Non-pigmented ciliary epithelial cell (primary cell): Measurements from ENCODE around the gene MARCHF4.

ENCODE experiments used
- DNase-seq: peaks from one replicate; pipeline ENCODE4 v3.0.0-alpha.2; 2010; ENCODE audit warnings: low read depth

Gene MARCHF4

GRCh38 chr2:216371721-216372702 is at the start of gene MARCHF4:
MARCHF4 (minus strand) TSS chr2:216372483; CDS start chr2:216370260, 2,223 bp downstream.
- DNase-seq: peak; percentile 52

- no peak for DNase-seq
Measured at GRCh38 chr2:216420367-216421101, 48.3 kb upstream of the MARCHF4 start.

GRCh38 chr2:216418981-216419380 is 46.7 kb upstream of the MARCHF4 start:
- DNase-seq: no peak

- DNase-seq: no peak
Measured at GRCh38 chr2:216416571-216417307, 44.5 kb upstream of the MARCHF4 start.

- no peak for DNase-seq
Measured at GRCh38 chr2:216415541-216415940, 43.3 kb upstream of the MARCHF4 start.

- DNase-seq: no peak
Measured at GRCh38 chr2:216414772-216415319, 42.6 kb upstream of the MARCHF4 start.

GRCh38 chr2:216413882-216414281 is 41.6 kb upstream of the MARCHF4 start:
- DNase-seq: no peak

GRCh38 chr2:216412022-216412999 is 40.0 kb upstream of the MARCHF4 start, which contains the start of gene SMARCAL1:
SMARCAL1 (plus strand) TSS chr2:216412484; CDS start chr2:216414705, 2,221 bp downstream.
- DNase-seq: peak; percentile 86

- DNase-seq: no peak
Measured at GRCh38 chr2:216410550-216410949, 38.3 kb upstream of the MARCHF4 start.

- no peak for DNase-seq
Measured at GRCh38 chr2:216408426-216409290, 36.4 kb upstream of the MARCHF4 start.

- no peak for DNase-seq
Measured at GRCh38 chr2:216406826-216407225, 34.5 kb upstream of the MARCHF4 start.

GRCh38 chr2:216405588-216405987 is 33.3 kb upstream of the MARCHF4 start:
- no peak for DNase-seq

- DNase-seq: no peak
Measured at GRCh38 chr2:216404010-216404618, 31.8 kb upstream of the MARCHF4 start.

GRCh38 chr2:216402751-216403150 is 30.5 kb upstream of the MARCHF4 start:
- DNase-seq: no peak

GRCh38 chr2:216399621-216400020 is 27.3 kb upstream of the MARCHF4 start:
- DNase-seq: no peak

- DNase-seq: no peak
Measured at GRCh38 chr2:216394881-216395280, 22.6 kb upstream of the MARCHF4 start.

GRCh38 chr2:216392945-216393840 is 20.9 kb upstream of the MARCHF4 start:
- no peak for DNase-seq

- DNase-seq: no peak
Measured at GRCh38 chr2:216392018-216392562, 19.8 kb upstream of the MARCHF4 start.
